H9 (cell line): ENCODE results near the gene TRIM2. TPM values are rescaled to one million over a fixed set of nuclear protein-coding genes. Genes with fewer than 3 reads are reported as not detected.

Experiments used
- DNase-seq: peaks from one replicate; pipeline ENCODE4 v3.0.0-alpha.2; 2017
- H2AFZ ChIP-seq: one replicate; pipeline ENCODE4 v1.6.1; 2013; ENCODE audit warnings: mild to moderate bottlenecking, low read length, control low read depth, moderate library complexity
- H2AK5ac ChIP-seq: 2 replicates; pipeline ENCODE4 v1.6.1; 2013; ENCODE audit warnings: low read length, control low read depth, mixed read lengths; ENCODE audit not compliant: insufficient read length
- H2BK120ac ChIP-seq: one replicate; pipeline ENCODE4 v1.6.1; 2013; ENCODE audit warnings: low read depth, mild to moderate bottlenecking, low read length, control low read depth, inconsistent platforms; ENCODE audit not compliant: poor library complexity, severe bottlenecking
- H2BK12ac ChIP-seq: 2 replicates; pipeline ENCODE4 v1.6.1; 2013; ENCODE audit warnings: low read length, control low read depth, mixed read lengths, low read depth; ENCODE audit not compliant: insufficient read length
- H2BK15ac ChIP-seq: 2 replicates; pipeline ENCODE4 v1.6.1; 2013; ENCODE audit warnings: low read depth, low read length, control low read depth
- H2BK20ac ChIP-seq: one replicate; pipeline ENCODE4 v1.6.1; 2013; ENCODE audit warnings: low read depth, mild to moderate bottlenecking, low read length, control low read depth, inconsistent platforms; ENCODE audit not compliant: poor library complexity, severe bottlenecking
- H2BK5ac ChIP-seq: 2 replicates; pipeline ENCODE4 v1.6.1; 2013; ENCODE audit warnings: low read length, control low read depth, mixed read lengths; ENCODE audit not compliant: insufficient read length
- H3K14ac ChIP-seq: 2 replicates; pipeline ENCODE4 v1.6.1; 2013; ENCODE audit warnings: low read length, control low read depth; ENCODE audit not compliant: insufficient read depth
- H3K18ac ChIP-seq: 2 replicates; pipeline ENCODE4 v1.6.1; 2013; ENCODE audit warnings: low read depth, mild to moderate bottlenecking, mixed read lengths, low read length, control low read depth; ENCODE audit not compliant: insufficient read length
- H3K23ac ChIP-seq: 2 replicates; pipeline ENCODE4 v1.6.1; 2013; ENCODE audit warnings: low read length, control low read depth, mixed read lengths, low read depth; ENCODE audit not compliant: insufficient read length
- H3K23me2 ChIP-seq: 2 replicates; pipeline ENCODE4 v1.6.1; 2013; ENCODE audit warnings: low read depth, mild to moderate bottlenecking, mixed read lengths, low read length, control low read depth; ENCODE audit not compliant: insufficient read length, poor library complexity, severe bottlenecking
- H3K27ac ChIP-seq: 2 replicates; pipeline ENCODE4 v1.5.1; 2013; ENCODE audit warnings: low read length, control low read depth, mixed read lengths, low read depth; ENCODE audit not compliant: insufficient read length
- H3K27me3 ChIP-seq: 2 replicates; pipeline ENCODE4 v1.6.1; 2013; ENCODE audit warnings: low read length, control low read depth, inconsistent platforms; ENCODE audit not compliant: insufficient read depth
- H3K4ac ChIP-seq: 2 replicates; pipeline ENCODE4 v1.6.1; 2013; ENCODE audit warnings: low read depth, mild to moderate bottlenecking, control low read depth, inconsistent platforms, low read length, moderate library complexity
- H3K4me1 ChIP-seq: 2 replicates; pipeline ENCODE4 v1.6.1; 2013; ENCODE audit warnings: low read length, control low read depth, inconsistent platforms; ENCODE audit not compliant: insufficient read depth
- H3K4me2 ChIP-seq: 2 replicates; pipeline ENCODE4 v1.6.1; 2013; ENCODE audit warnings: low read length, control low read depth, mixed read lengths; ENCODE audit not compliant: insufficient read length, insufficient read depth
- H3K56ac ChIP-seq: 2 replicates; pipeline ENCODE4 v1.6.1; 2013; ENCODE audit warnings: low read depth, mild to moderate bottlenecking, mixed read lengths, low read length, control low read depth; ENCODE audit not compliant: insufficient read length
- H3K79me1 ChIP-seq: 2 replicates; pipeline ENCODE4 v1.6.1; 2013; ENCODE audit warnings: low read depth, mild to moderate bottlenecking, moderate library complexity, low read length, control low read depth, inconsistent platforms; ENCODE audit not compliant: insufficient read depth, poor library complexity, severe bottlenecking
- H3K79me2 ChIP-seq: 2 replicates; pipeline ENCODE4 v1.6.1; 2013; ENCODE audit warnings: low read length, control low read depth, inconsistent platforms; ENCODE audit not compliant: insufficient read depth
- H3K9ac ChIP-seq: 2 replicates; pipeline ENCODE4 v1.6.1; 2013; ENCODE audit warnings: low read length, control low read depth, mixed read lengths; ENCODE audit not compliant: insufficient read length; ENCODE audit errors: extremely low read depth
- H3K9me3 ChIP-seq: one replicate; pipeline ENCODE4 v1.6.1; 2013; ENCODE audit warnings: low read depth, low read length, inconsistent platforms; ENCODE audit not compliant: control insufficient read depth
- H3T11ph ChIP-seq: one replicate; pipeline ENCODE4 v1.6.1; 2013; ENCODE audit warnings: mild to moderate bottlenecking, low read length, control low read depth, inconsistent platforms
- H4K20me1 ChIP-seq: one replicate; pipeline ENCODE4 v1.6.1; 2013; ENCODE audit not compliant: control insufficient read depth, insufficient read length, insufficient read depth
- H4K5ac ChIP-seq: 2 replicates; pipeline ENCODE4 v1.6.1; 2013; ENCODE audit warnings: low read depth, mild to moderate bottlenecking, mixed read lengths, low read length, control low read depth; ENCODE audit not compliant: insufficient read length
- H4K8ac ChIP-seq: replicated peaks from 2 replicates; pipeline ENCODE4 v1.6.1; 2013; ENCODE audit warnings: low read length, control low read depth, mixed read lengths, low read depth; ENCODE audit not compliant: insufficient read length
- H4K91ac ChIP-seq: 2 replicates; pipeline ENCODE4 v1.6.1; 2013; ENCODE audit warnings: low read depth, mild to moderate bottlenecking, moderate library complexity, mixed read lengths, low read length, control low read depth; ENCODE audit not compliant: insufficient read length
- H3K27ac Mint-ChIP-seq, 3 experiments: 2 replicates in 2 of 3; 3 replicates in 1 of 3; pipeline ENCODE4 v1.8.0; 2020 to 2021; ENCODE audit warnings: mixed read lengths in 3 of 3, mild to moderate bottlenecking in 1 of 3, moderate library complexity in 1 of 3
- H3K27me3 Mint-ChIP-seq: 2 replicates; pipeline ENCODE4 v1.8.0; 2021; ENCODE audit warnings: low read depth, mild to moderate bottlenecking, moderate library complexity, mixed read lengths
- H3K36me3 Mint-ChIP-seq, 3 experiments: 2 replicates in 2 of 3; 3 replicates in 1 of 3; pipeline ENCODE4 v1.8.0; 2020 to 2021; ENCODE audit warnings: low read depth in 3 of 3, mixed read lengths in 3 of 3; ENCODE audit not compliant: insufficient read depth in 1 of 3
- H3K4me1 Mint-ChIP-seq, 2 experiments: 2 replicates each; pipeline ENCODE4 v1.8.0; 2020; ENCODE audit warnings: mixed read lengths in 2 of 2
- H3K4me3 Mint-ChIP-seq, 2 experiments: 2 replicates in 1 of 2; 3 replicates in 1 of 2; pipeline ENCODE4 v1.8.0; 2020 to 2021; ENCODE audit warnings: mild to moderate bottlenecking in 2 of 2, mixed read lengths in 2 of 2, moderate library complexity in 1 of 2
- H3K9me3 Mint-ChIP-seq, 2 experiments: 2 replicates in 1 of 2; 3 replicates in 1 of 2; pipeline ENCODE4 v1.8.0; 2020; ENCODE audit warnings: mild to moderate bottlenecking in 2 of 2, mixed read lengths in 2 of 2, moderate library complexity in 1 of 2
- CTCF ChIP-seq: fragments of 200-600 bp; sonication (generic); conservative IDR thresholded peaks from 3 replicates; pipeline ENCODE4 v1.8.0; 2021; ENCODE audit warnings: antibody characterized with exemption, mild to moderate bottlenecking
- WGBS: extraction: QIAGEN DNeasy Blood & Tissue Kit; methylation state at CpG from one replicate; pipeline ENCODE4 v1.1.7; 2013; ENCODE audit warnings: missing lambda C conversion rate, low lambda C conversion rate, mixed read lengths; ENCODE audit not compliant: insufficient read length; ENCODE audit errors: extremely low coverage; 5-methylcytosine and 5-hydroxymethylcytosine counted together
- total RNA-seq: library from RNA; stranded (reverse); gene quantifications from 2 replicates; pipeline ENCODE4 v1.2.1, GENCODE V29; 2021

Gene TRIM2
- total RNA-seq, 1 experiment from 2014 or later, result 28.9 TPM

- Histone ChIP-seq H4K8ac (no peak overlapping the region), H3K9ac (peak overlapping the region; percentile 20), H3K56ac (no peak overlapping the region), H3K27me3 (no peaks in the 10 kb centered on the region), H3K9me3 (no peaks in the 10 kb centered on the region), H3K4me2 (peak overlapping the region; percentile 83), H3K23ac (no peak overlapping the region), H3K23me2 (peaks cover 10% of the 10 kb centered on the region), H4K20me1 (no peaks in the 10 kb centered on the region), H2BK20ac (no peak overlapping the region), H4K91ac (no peak overlapping the region), H2BK120ac (no peak overlapping the region), H3K18ac (no peak overlapping the region), H3K4ac (no peak overlapping the region), H3K4me1 (peaks cover 6% of the 10 kb centered on the region), H2AK5ac (no peak overlapping the region), H3K14ac (0 out of 2 replicates have a peak overlapping the region, but pooled peaks have one; percentile 32), H3K27ac (no peak overlapping the region), H3T11ph (no peak overlapping the region), H3K79me2 (no peaks in the 10 kb centered on the region), H4K5ac (no peak overlapping the region), H2BK15ac (no peak overlapping the region), H2BK12ac (no peak overlapping the region), H3K79me1 (no peaks in the 10 kb centered on the region), H2AFZ (no peak overlapping the region), H2BK5ac (no peak overlapping the region)
- H3K4me1 Mint-ChIP-seq, result peaks cover 24 to 31% of the 10 kb centered on the region in 2 experiments
- TF ChIP-seq CTCF, result no peak; the same call in 2 of the 3 replicates
- WGBS, result no CpG with 5 or more reads among the region's 14 CpGs
- peak; percentile 61 for DNase-seq
- H3K27ac Mint-ChIP-seq, result peak overlapping the region in 1 of 3 experiments; percentile 98; a peak in 3 of 7 replicates
- H3K27me3 Mint-ChIP-seq, result no peaks in the 10 kb centered on the region; the same call in 1 of the 2 replicates
- H3K4me3 Mint-ChIP-seq, result peak overlapping the region; percentile 78 to 87
- no peaks in the 10 kb centered on the region; a peak in 1 of 5 replicates for H3K9me3 Mint-ChIP-seq
- peaks cover 0 to 2% (median 2%) of the 10 kb centered on the region in 3 experiments; a peak in 2 of 7 replicates for H3K36me3 Mint-ChIP-seq
Measured at GRCh38 chr4:153248641-153249198, 44.5 kb downstream of the TRIM2 start.
